ENCODE data around the gene CD83. TPM values are rescaled to one million over a fixed set of nuclear protein-coding genes. Genes with fewer than 3 reads are reported as not detected.
"Not testable (repeated sequence)": the region's sequence is repeated elsewhere in the genome, so short reads cannot be mapped to it uniquely, and the experiment has no call there.

The CD83 gene
- polyA plus RNA-seq, 1 donor, result 6.8 TPM

- no peak for DNase-seq (ENCODE audit: low read depth)
Measured at GRCh38 chr6:14147891-14148290, 30.3 kb downstream of the CD83 start.

- no peak for DNase-seq (ENCODE audit: low read depth)
Measured at GRCh38 chr6:14148471-14148870, 30.9 kb downstream of the CD83 start.

GRCh38 chr6:14149053-14149738, 31.6 kb downstream of the CD83 start:
- DNase-seq (ENCODE audit: low read depth), result no peak

GRCh38 chr6:14149739-14150130, 32.2 kb downstream of the CD83 start:
- no peak for DNase-seq (ENCODE audit: low read depth)

GRCh38 chr6:14151300-14151699, 33.7 kb downstream of the CD83 start:
- not testable (repeated sequence) for DNase-seq (ENCODE audit: low read depth)

GRCh38 chr6:14151773-14152172, 34.2 kb downstream of the CD83 start:
- no peak for DNase-seq (ENCODE audit: low read depth)

- no peak for DNase-seq (ENCODE audit: low read depth)
Measured at GRCh38 chr6:14153228-14153627, 35.7 kb downstream of the CD83 start.

- DNase-seq (ENCODE audit: low read depth), result no peak
Measured at GRCh38 chr6:14159090-14159489, 41.5 kb downstream of the CD83 start.

GRCh38 chr6:14162826-14163225, 45.3 kb downstream of the CD83 start:
- no peak for DNase-seq (ENCODE audit: low read depth)

GRCh38 chr6:14165091-14165490, 47.5 kb downstream of the CD83 start:
- DNase-seq (ENCODE audit: low read depth), result no peak

GRCh38 chr6:14166839-14167238, 49.3 kb downstream of the CD83 start:
- DNase-seq (ENCODE audit: low read depth), result no peak

- DNase-seq (ENCODE audit: low read depth), result no peak
Measured at GRCh38 chr6:14170128-14170527, 52.6 kb downstream of the CD83 start.

GRCh38 chr6:14172562-14172961, 55.0 kb downstream of the CD83 start:
- DNase-seq (ENCODE audit: low read depth), result no peak

- no peak for DNase-seq (ENCODE audit: low read depth)
Measured at GRCh38 chr6:14174226-14174625, 56.7 kb downstream of the CD83 start.

- no peak for DNase-seq (ENCODE audit: low read depth)
Measured at GRCh38 chr6:14174996-14175395, 57.4 kb downstream of the CD83 start.

GRCh38 chr6:14176429-14176828, 58.9 kb downstream of the CD83 start:
- no peak for DNase-seq (ENCODE audit: low read depth)

GRCh38 chr6:14177413-14178082, 60.0 kb downstream of the CD83 start:
- DNase-seq (ENCODE audit: low read depth), result no peak

- no peak for DNase-seq (ENCODE audit: low read depth)
Measured at GRCh38 chr6:14178083-14178445, 60.5 kb downstream of the CD83 start.

- no peak for DNase-seq (ENCODE audit: low read depth)
Measured at GRCh38 chr6:14180609-14181008, 63.0 kb downstream of the CD83 start.

- DNase-seq (ENCODE audit: low read depth), result no peak
Measured at GRCh38 chr6:14182916-14183315, 65.3 kb downstream of the CD83 start.
